Measurements from ENCODE around the gene TRNT1. TPM values are rescaled to one million over a fixed set of nuclear protein-coding genes. Genes with fewer than 3 reads are reported as not detected.

TRNT1 gene
- total and polyA plus RNA-seq, 7 experiments from 2014 or later, result 22.7 to 44.5 (median 36.7) TPM

DNA sequence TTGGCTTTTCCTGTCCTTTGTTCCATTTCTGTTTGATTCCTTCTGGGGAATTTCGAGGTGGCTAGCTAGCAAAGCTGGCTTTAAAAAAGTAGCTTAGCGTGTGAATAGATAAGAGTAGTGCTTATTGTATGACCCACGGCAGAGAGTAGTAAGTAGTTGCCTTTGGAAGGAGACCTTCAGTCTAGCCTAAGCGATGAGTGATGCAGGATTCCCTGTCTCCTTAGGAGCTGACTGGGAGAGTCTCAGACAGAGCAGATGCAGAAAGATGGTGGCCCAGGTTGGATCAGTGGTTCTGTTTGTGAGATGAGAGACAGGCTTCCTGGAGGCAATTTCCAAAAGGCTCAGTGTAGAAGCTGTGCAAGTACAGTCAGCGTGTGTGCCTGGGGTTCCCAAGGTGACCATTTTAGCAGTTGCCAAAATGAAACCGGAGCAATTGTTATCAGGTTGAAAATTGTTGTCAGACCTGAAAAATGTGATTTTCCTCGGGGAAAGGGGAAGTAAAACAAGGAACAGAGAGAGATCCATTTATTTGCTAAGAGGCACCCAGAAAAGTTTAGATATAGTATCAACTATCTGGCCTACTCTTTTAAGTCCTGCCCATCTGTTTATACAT, 15.9 kb upstream of the TRNT1 start:
- ATAC-seq, result no peak
- Histone ChIP-seq H3K9me3 (ENCODE audit: control insufficient read depth in 2 of 3, low read length in 3 of 3) (no peaks in the 10 kb centered on the region), H3K36me3 (ENCODE audit: control insufficient read depth in 2 of 3, insufficient read depth in 3 of 3, low read length in 3 of 3) (no peaks in the 10 kb centered on the region), H3K4me1 (ENCODE audit: control insufficient read depth in 2 of 2, insufficient read depth in 2 of 2, low read length in 2 of 2) (no peaks in the 10 kb centered on the region), H3K27ac (ENCODE audit: low read depth, low read length) (no peak overlapping the region), H3K4me3 (ENCODE audit: low read length) (no peak overlapping the region), H3K27me3 (ENCODE audit: control insufficient read depth in 2 of 2, insufficient read depth in 2 of 2, low read length in 2 of 2) (no peaks in the 10 kb centered on the region)
- intact Hi-C loops (cut with micrococcal nuclease), result no loop called here
- ChIA-PET POLR2A (no interaction called here), CTCF (no interaction called here)
- H3K27me3 Mint-ChIP-seq, result peaks cover 0 to 14% (median 0%) of the 10 kb centered on the region in 5 donors
- H3K27ac Mint-ChIP-seq, result peak overlapping the region in 2 of 9 donors; percentile 38 to 48
- peaks cover 0 to 2% (median 0%) of the 10 kb centered on the region in 7 donors for H3K4me1 Mint-ChIP-seq
- no peaks in the 10 kb centered on the region for H3K36me3 Mint-ChIP-seq
- H3K4me3 Mint-ChIP-seq, result peak overlapping the region in 1 of 10 donors; percentile 6
- no peak for DNase-seq
- peaks cover 0 to 1% (median 0%) of the 10 kb centered on the region in 11 donors for H3K9me3 Mint-ChIP-seq

DNA sequence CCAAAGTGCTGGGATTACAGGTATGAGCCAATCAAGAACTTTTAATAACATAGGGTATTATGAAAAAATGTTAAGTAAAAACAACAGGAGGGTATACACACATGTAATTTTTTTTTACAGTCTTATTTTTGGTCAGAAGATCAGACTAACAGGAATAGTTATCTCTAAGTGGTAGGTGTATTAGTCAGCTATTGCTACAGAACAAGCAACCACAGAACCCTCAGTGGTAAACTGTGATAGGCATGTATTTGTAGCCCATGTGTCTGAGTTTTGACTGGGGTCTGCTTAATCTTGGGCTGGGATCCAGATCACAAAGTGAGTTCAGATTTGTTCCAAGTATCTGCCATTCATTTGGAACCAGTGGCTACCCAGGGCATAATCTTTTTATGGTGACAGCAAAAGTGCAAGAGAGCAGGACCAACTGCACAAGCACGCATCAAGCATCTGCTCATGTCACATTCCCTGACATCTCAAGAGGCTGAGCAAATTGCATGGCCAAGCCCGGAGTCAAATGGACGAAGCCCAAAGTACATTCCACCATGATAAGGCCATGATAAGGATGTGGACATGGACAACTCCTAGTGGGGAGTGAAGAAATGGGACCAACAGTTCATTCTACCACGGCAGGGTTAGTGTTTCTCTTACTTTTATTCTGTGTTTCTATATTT, 13.6 kb upstream of the TRNT1 start:
- ATAC-seq (no peak), DNase-seq (no peak)
- Mint-ChIP-seq H3K27me3 (peaks cover 0 to 8% (median 0%) of the 10 kb centered on the region in 5 donors), H3K4me1 (peaks cover 0 to 2% (median 0%) of the 10 kb centered on the region in 7 donors), H3K27ac (no peak overlapping the region), H3K9me3 (peaks cover 0 to 1% (median 0%) of the 10 kb centered on the region in 11 donors), H3K36me3 (no peaks in the 10 kb centered on the region), H3K4me3 (no peak overlapping the region)
- ChIA-PET POLR2A (no interaction called here), CTCF (no interaction called here)
- H3K27ac ChIP-seq (ENCODE audit: low read depth, low read length), result no peak overlapping the region
- no peaks in the 10 kb centered on the region for H3K27me3 ChIP-seq (ENCODE audit: control insufficient read depth in 2 of 2, insufficient read depth in 2 of 2, low read length in 2 of 2)
- H3K4me1 ChIP-seq (ENCODE audit: control insufficient read depth in 2 of 2, insufficient read depth in 2 of 2, low read length in 2 of 2), result no peaks in the 10 kb centered on the region
- intact Hi-C loops (cut with micrococcal nuclease), result no loop called here
- H3K36me3 ChIP-seq (ENCODE audit: control insufficient read depth in 2 of 3, insufficient read depth in 3 of 3, low read length in 3 of 3), result no peaks in the 10 kb centered on the region
- H3K9me3 ChIP-seq (ENCODE audit: control insufficient read depth in 2 of 3, low read length in 3 of 3), result no peaks in the 10 kb centered on the region
- H3K4me3 ChIP-seq (ENCODE audit: low read length), result no peak overlapping the region

DNA sequence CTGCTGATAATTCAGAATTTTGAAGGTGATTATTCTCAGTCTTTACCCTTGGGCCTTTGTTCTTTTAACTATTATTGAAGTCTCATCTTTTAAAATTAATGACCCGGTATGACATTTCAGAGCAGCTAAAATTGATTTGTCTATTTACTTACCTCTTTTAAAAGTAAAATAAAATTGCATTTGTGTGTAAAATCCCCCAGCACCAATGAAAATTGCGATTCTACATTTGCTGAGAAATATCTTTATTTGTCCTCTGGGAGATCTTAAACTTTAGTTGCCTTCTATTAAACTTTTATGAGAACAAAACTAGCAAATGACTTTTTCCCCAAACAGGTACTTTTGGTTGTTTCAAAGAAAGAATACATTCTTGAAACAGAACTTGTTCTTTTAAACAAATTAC, 9.1 kb upstream of the TRNT1 start:
- no peak for ATAC-seq

DNA sequence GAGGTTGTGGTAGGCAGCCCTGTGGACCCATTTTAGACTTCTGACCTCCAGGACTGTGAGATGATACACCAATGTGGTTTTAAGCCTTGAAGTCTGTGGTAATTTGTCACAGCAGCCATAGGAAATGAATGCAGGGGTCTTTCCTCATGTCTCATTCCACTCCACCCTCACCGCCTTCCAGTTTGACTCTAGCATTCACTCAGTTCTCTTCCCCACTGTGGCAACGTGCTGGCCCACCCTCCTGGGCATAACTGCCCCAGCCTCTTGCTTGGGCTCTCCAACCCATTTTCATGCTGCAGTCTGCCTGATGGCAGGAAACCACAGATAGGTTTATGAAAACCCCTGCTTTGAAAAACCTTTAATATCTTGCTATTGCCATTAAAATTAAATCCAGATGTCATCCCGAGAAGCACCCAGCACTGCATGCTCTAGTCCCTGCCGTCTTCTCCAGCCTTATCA, 7.3 kb upstream of the TRNT1 start:
- H3K36me3 ChIP-seq (ENCODE audit: control insufficient read depth in 2 of 3, insufficient read depth in 3 of 3, low read length in 3 of 3), result no peaks in the 10 kb centered on the region
- no peak overlapping the region for H3K4me3 ChIP-seq (ENCODE audit: low read length)
- H3K9me3 ChIP-seq (ENCODE audit: control insufficient read depth in 2 of 3, low read length in 3 of 3), result no peaks in the 10 kb centered on the region
- POLR2A ChIA-PET, result no interaction called here
- Mint-ChIP-seq H3K36me3 (no peaks in the 10 kb centered on the region), H3K9me3 (no peaks in the 10 kb centered on the region), H3K27me3 (peaks cover 0 to 19% (median 0%) of the 10 kb centered on the region in 5 donors), H3K4me1 (no peaks in the 10 kb centered on the region), H3K27ac (no peak overlapping the region), H3K4me3 (no peak overlapping the region)
- ATAC-seq (peak; percentile 48), DNase-seq (no peak)
- CTCF ChIA-PET, result no interaction called here
- no peak overlapping the region for H3K27ac ChIP-seq (ENCODE audit: low read depth, low read length)
- intact Hi-C loops (cut with micrococcal nuclease), result no loop called here
- H3K27me3 ChIP-seq (ENCODE audit: control insufficient read depth in 2 of 2, insufficient read depth in 2 of 2, low read length in 2 of 2), result no peaks in the 10 kb centered on the region
- no peaks in the 10 kb centered on the region for H3K4me1 ChIP-seq (ENCODE audit: control insufficient read depth in 2 of 2, insufficient read depth in 2 of 2, low read length in 2 of 2)

More for the DNA sequence above, 9.1 kb upstream of the TRNT1 start:
- H3K4me1 Mint-ChIP-seq, result no peaks in the 10 kb centered on the region
- no peak for DNase-seq
- intact Hi-C loops (cut with micrococcal nuclease), result no loop called here
- H3K27ac Mint-ChIP-seq, result no peak overlapping the region
- H3K27me3 Mint-ChIP-seq, result peaks cover 0 to 19% (median 0%) of the 10 kb centered on the region in 5 donors
- no peak overlapping the region for H3K4me3 Mint-ChIP-seq
- Histone ChIP-seq H3K27me3 (ENCODE audit: control insufficient read depth in 2 of 2, insufficient read depth in 2 of 2, low read length in 2 of 2) (no peaks in the 10 kb centered on the region), H3K9me3 (ENCODE audit: control insufficient read depth in 2 of 3, low read length in 3 of 3) (no peaks in the 10 kb centered on the region), H3K4me1 (ENCODE audit: control insufficient read depth in 2 of 2, insufficient read depth in 2 of 2, low read length in 2 of 2) (no peaks in the 10 kb centered on the region), H3K4me3 (ENCODE audit: low read length) (no peak overlapping the region), H3K36me3 (ENCODE audit: control insufficient read depth in 2 of 3, insufficient read depth in 3 of 3, low read length in 3 of 3) (no peaks in the 10 kb centered on the region), H3K27ac (ENCODE audit: low read depth, low read length) (no peak overlapping the region)
- H3K36me3 Mint-ChIP-seq, result no peaks in the 10 kb centered on the region
- CTCF ChIA-PET, result no interaction called here
- no peaks in the 10 kb centered on the region for H3K9me3 Mint-ChIP-seq
- POLR2A ChIA-PET, result no interaction called here

DNA sequence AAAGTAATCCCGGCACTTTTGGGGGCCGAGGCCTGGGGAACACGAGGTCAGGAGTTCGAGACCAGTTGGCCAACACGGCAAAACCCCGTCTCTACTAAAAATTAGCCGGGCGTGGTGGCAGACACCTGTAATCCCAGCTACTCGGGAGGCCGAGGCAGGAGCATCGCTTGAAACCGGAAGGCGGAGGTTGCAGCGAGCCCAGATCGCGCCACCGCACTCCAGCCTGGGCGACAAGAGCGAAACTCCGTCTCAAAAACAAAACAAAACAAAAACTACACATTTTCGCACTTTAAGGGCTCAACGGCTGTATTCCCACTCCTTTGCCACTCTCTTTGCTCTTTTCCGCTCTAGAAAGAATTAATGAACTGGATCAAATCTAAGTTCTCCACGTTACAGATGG, 763 bp upstream of the TRNT1 start:
- Histone ChIP-seq H3K4me1 (ENCODE audit: control insufficient read depth in 2 of 2, insufficient read depth in 2 of 2, low read length in 2 of 2) (peaks cover 10 to 25% of the 10 kb centered on the region in 2 donors), H3K4me3 (ENCODE audit: low read length) (peak overlapping the region; percentile 92), H3K27me3 (ENCODE audit: control insufficient read depth in 2 of 2, insufficient read depth in 2 of 2, low read length in 2 of 2) (no peaks in the 10 kb centered on the region), H3K9me3 (ENCODE audit: control insufficient read depth in 2 of 3, low read length in 3 of 3) (no peaks in the 10 kb centered on the region), H3K27ac (ENCODE audit: low read depth, low read length) (peak overlapping the region; percentile 96), H3K36me3 (ENCODE audit: control insufficient read depth in 2 of 3, insufficient read depth in 3 of 3, low read length in 3 of 3) (peaks cover 0 to 18% (median 6%) of the 10 kb centered on the region in 3 experiments)
- intact Hi-C loops (cut with micrococcal nuclease), result loop anchor here (1.0 to 5.0 kb wide), 8 partner anchors 53 to 1996 kb away; partner anchors contain the start of genes ARL8B (in 2 of the 2), CRBN (in 2 of the 2), ITPR1 (in 1 of the 2) and SETMAR (in 1 of the 2)
- ChIA-PET POLR2A (interaction anchor here (0.8 to 2.5 kb wide), 5 partner anchors 45 to 673 kb away, joined by 3 to 8 read pairs (median 3); no protein-coding TSS in a partner anchor), CTCF (no interaction called here)
- Mint-ChIP-seq H3K36me3 (peaks cover 3 to 24% (median 4%) of the 10 kb centered on the region in 5 donors), H3K9me3 (peaks cover 0 to 9% (median 0%) of the 10 kb centered on the region in 11 donors), H3K4me1 (peaks cover 12 to 48% (median 42%) of the 10 kb centered on the region in 7 donors), H3K4me3 (peak overlapping the region; percentile 94 to 100 (median 96)), H3K27me3 (no peaks in the 10 kb centered on the region), H3K27ac (peak overlapping the region; percentile 96 to 99 (median 97))
- ATAC-seq (no peak), DNase-seq (no peak)

DNA sequence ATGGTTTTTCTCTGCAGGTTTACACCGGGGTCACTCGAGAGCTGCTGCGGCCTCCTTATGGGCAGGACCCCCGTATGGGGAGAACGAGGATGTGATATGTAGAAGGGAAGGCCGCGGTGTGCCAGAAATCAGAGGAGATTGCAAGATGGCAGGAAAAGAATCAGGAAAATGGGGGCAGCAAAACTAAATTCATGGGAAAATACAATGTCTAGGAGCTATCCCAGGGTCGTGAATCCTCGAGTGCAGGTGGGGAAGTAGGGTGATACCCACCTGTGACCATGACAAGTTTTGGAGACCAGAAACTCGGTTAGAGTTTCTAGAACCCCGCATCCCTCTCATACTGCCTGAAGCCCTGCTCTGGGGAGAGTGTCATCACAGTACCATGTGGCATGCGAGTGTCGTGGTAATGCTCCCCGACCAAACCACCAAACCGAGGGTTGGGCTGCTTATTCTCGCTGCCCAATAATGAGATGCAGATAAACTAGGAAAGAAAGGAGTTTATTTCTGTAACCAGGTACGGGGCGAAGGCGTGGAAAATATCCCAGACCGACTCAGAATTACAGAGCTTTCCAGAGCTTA, 781 bp downstream of the TRNT1 start:
- DNase-seq (peak in 2 of 9 donors; percentile 12 to 29), ATAC-seq (peak; percentile 14)
- no peaks in the 10 kb centered on the region for H3K27me3 ChIP-seq (ENCODE audit: control insufficient read depth in 2 of 2, insufficient read depth in 2 of 2, low read length in 2 of 2)
- POLR2A ChIA-PET, result interaction anchor here (0.8 to 2.5 kb wide), 3 partner anchors 9 to 65 kb away, joined by 4 to 8 read pairs (median 5); no protein-coding TSS in a partner anchor
- Mint-ChIP-seq H3K27me3 (no peaks in the 10 kb centered on the region), H3K36me3 (peaks cover 3 to 29% (median 7%) of the 10 kb centered on the region in 5 donors), H3K9me3 (peaks cover 0 to 9% (median 0%) of the 10 kb centered on the region in 11 donors), H3K27ac (peak overlapping the region; percentile 96 to 99 (median 97)), H3K4me3 (peak overlapping the region; percentile 94 to 100 (median 96)), H3K4me1 (peaks cover 12 to 49% (median 42%) of the 10 kb centered on the region in 7 donors)
- CTCF ChIA-PET, result interaction anchor here (0.6 kb wide), 2 partner anchors 15 to 69 kb away, joined by 3 read pairs; no protein-coding TSS in a partner anchor
- no peaks in the 10 kb centered on the region for H3K9me3 ChIP-seq (ENCODE audit: control insufficient read depth in 2 of 3, low read length in 3 of 3)
- peak overlapping the region; percentile 96 for H3K27ac ChIP-seq (ENCODE audit: low read depth, low read length)
- H3K4me1 ChIP-seq (ENCODE audit: control insufficient read depth in 2 of 2, insufficient read depth in 2 of 2, low read length in 2 of 2), result peaks cover 10 to 25% of the 10 kb centered on the region in 2 donors
- intact Hi-C loops (cut with micrococcal nuclease), result loop anchor here (1.0 to 5.0 kb wide), 8 partner anchors 8 to 1995 kb away; partner anchors contain the start of genes ARL8B (in 1 of the 2), ITPR1 (in 1 of the 2), SETMAR (in 1 of the 2) and SUMF1 (in 1 of the 2)
- H3K4me3 ChIP-seq (ENCODE audit: low read length), result peak overlapping the region; percentile 92
- H3K36me3 ChIP-seq (ENCODE audit: control insufficient read depth in 2 of 3, insufficient read depth in 3 of 3, low read length in 3 of 3), result peaks cover 0 to 18% (median 6%) of the 10 kb centered on the region in 3 experiments
